Prostate gland (tissue), 2 donors: Measurements from ENCODE around the gene SH3D19. TPM values are rescaled to one million over a fixed set of nuclear protein-coding genes. Genes with fewer than 3 reads are reported as not detected.

Source experiments
- DNase-seq: peaks from one replicate; pipeline ENCODE4 v3.0.0-alpha.2; 2019; ENCODE audit warnings: low spot score
- H3K27ac ChIP-seq, 2 donors: fragments of 200-600 bp; sonication (generic); 2 replicates each; pipeline ENCODE4 v1.5.1; 2017 to 2019
- H3K27me3 ChIP-seq: fragments of 200-600 bp; sonication (generic); replicated peaks from 2 replicates; pipeline ENCODE4 v1.5.1; 2019; ENCODE audit not compliant: insufficient read depth
- H3K36me3 ChIP-seq, 2 donors: fragments of 200-600 bp; sonication (generic); 1 replicate in 1 of 2; 2 replicates in 1 of 2; pipeline versions ENCODE4 v1.5.1 to v1.8.1; 2017 to 2019
- H3K4me1 ChIP-seq: fragments of 200-600 bp; sonication (generic); replicated peaks from 2 replicates; pipeline ENCODE4 v1.5.1; 2019
- H3K4me3 ChIP-seq, 2 donors: fragments of 200-600 bp; sonication (generic); 2 replicates each; pipeline ENCODE4 v1.5.1; 2017 to 2019
- H3K9me3 ChIP-seq: fragments of 200-600 bp; sonication (generic); 2 replicates; pipeline ENCODE4 v1.5.1; 2017
- CTCF ChIP-seq, 4 experiments: fragments of 200-600 bp in 2 of 4; fragments of 450-650 bp in 2 of 4; sonication (generic) in 2 of 4; IDR thresholded peaks; 1 replicate in 3 of 4; 2 replicates in 1 of 4; pipeline ENCODE4 v1.5.1; 2016 to 2019; ENCODE audit warnings: antibody characterized with exemption in 4 of 4, mild to moderate bottlenecking in 2 of 4, moderate library complexity in 2 of 4
- POLR2A ChIP-seq: fragments of 450-650 bp; IDR thresholded peaks from one replicate; pipeline ENCODE4 v1.6.1; 2016; ENCODE audit warnings: antibody characterized with exemption, mild to moderate bottlenecking
- POLR2AphosphoS5 ChIP-seq: sonication (generic); formaldehyde crosslinking; IDR thresholded peaks from one replicate; pipeline ENCODE4 v1.6.1; 2017; ENCODE audit warnings: antibody characterized with exemption
- intact Hi-C: fragments of 100-400 bp; cut with DNase I; formaldehyde crosslinking; loops from one replicate; pipeline ENCODE4 v1.14.2; 2022
- small RNA-seq, 2 donors: library from RNA; depleted of rRNA; stranded (forward); fragments of <200 nt; gene quantifications; one replicate each; pipeline ENCODE3, GENCODE V24; 2016
- total RNA-seq, 2 donors: library from RNA; depleted of rRNA; stranded (reverse); fragments of >200 nt; gene quantifications; one replicate each; pipeline ENCODE4 v1.1.0, GENCODE V29; 2016

SH3D19 gene
- total RNA-seq, 2 donors from 2014 or later, result 27.1 to 61.1 TPM

DNA sequence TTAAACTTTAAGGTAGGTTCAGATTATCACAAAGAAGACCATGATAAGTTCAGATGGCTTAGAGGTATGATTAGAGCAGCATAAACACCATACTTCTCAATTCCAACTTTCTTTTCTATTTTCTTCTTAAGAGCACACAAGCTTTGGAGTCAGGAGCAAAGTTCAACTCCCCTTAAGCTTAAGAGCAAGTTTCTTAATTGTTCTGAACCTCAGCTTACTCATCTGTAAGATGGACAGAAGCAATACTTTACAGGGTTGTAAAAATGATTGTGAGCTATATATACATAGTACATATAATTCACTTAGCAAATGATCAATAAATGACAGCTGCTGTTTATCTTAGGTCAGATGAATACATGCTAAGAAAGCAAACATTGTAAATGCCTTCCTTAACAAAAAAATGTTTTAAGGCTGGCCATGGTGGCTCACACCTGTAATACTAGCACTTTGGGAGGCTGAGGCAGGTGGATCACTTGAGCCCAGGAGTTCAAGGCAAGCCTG is 250.9 kb downstream of the SH3D19 start:
- Histone ChIP-seq H3K9me3 (no peaks in the 10 kb centered on the region), H3K4me1 (no peaks in the 10 kb centered on the region), H3K4me3 (no peak overlapping the region), H3K27ac (no peak overlapping the region), H3K36me3 (no peaks in the 10 kb centered on the region), H3K27me3 (no peaks in the 10 kb centered on the region)
- DNase-seq, result no peak
- intact Hi-C loops, result no loop called here
- TF ChIP-seq CTCF (IDR thresholded peaks at IDR 0.05) (no peak), POLR2AphosphoS5 (no peak), POLR2A (no peak)

Small RNA genes lying within 50 kb of the gene (small RNA-seq; reads per million reads assigned to genes)
- gene AC104819.2 (0 reads per million in 2 donors), gene RNU6-1282P (0 reads per million in 2 donors), gene SNORD73A (0 reads per million in 2 donors), gene SNORD73B (0.47 to 1.2 reads per million in 2 donors)

Other genes starting within 250 kb of the SH3D19 start
- 1,000 to 10,000 TPM; 1,494 to 4,548 TPM for gene RPS3A, start 226.0 kb downstream of the SH3D19 start, total RNA-seq
- gene PRSS48, start 48.4 kb downstream of the SH3D19 start, total RNA-seq, result not detected
- 10 to 100 TPM; 20.2 to 22.1 TPM for gene FHIP1A, start 83.6 kb upstream of the SH3D19 start, total RNA-seq